Keratinocyte (primary cell): Measurements from ENCODE around the gene PPP2CA.

Experiments
- EZH2 ChIP-seq: IDR thresholded peaks from one replicate; pipeline ENCODE4 v1.6.1; 2012; ENCODE audit warnings: inconsistent platforms, mild to moderate bottlenecking, low read length, moderate library complexity
- TF ChIP-seq, protein P1 (sequence below), 3 experiments: IDR thresholded peaks in 1 of 3; conservative IDR thresholded peaks in 1 of 3; optimal IDR thresholded peaks in 1 of 3; 2 replicates in 2 of 3; 3 replicates in 1 of 3; pipeline versions ENCODE3 to v1.5.1; 2011; ENCODE audit warnings: low read length in 3 of 3, mild to moderate bottlenecking in 3 of 3, moderate library complexity in 2 of 3, control low read depth in 1 of 3, inconsistent platforms in 1 of 3; ENCODE audit not compliant: insufficient read depth in 2 of 3; ENCODE audit errors: extremely low read depth in 1 of 3

DNA sequence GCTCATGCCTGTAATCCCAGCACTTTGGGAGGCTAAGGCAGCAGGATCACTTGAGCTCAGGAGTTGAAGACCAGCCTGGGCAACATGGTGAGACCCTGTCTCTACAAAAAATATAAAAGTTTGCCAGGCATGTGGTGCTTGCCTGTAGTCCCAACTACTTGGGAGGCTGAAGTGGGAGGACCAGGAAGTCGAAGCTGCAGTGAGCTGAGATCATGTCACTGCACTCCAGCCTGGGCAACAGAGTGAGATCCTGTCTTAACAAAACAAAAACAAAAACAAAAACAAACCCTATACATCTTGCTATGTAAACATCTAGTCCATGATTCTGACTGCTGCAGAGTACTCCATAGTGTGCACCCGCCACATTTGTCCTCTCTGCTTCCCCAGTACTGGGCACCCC is 19.8 kb upstream of the PPP2CA start:
- TF ChIP-seq, protein P1, sequence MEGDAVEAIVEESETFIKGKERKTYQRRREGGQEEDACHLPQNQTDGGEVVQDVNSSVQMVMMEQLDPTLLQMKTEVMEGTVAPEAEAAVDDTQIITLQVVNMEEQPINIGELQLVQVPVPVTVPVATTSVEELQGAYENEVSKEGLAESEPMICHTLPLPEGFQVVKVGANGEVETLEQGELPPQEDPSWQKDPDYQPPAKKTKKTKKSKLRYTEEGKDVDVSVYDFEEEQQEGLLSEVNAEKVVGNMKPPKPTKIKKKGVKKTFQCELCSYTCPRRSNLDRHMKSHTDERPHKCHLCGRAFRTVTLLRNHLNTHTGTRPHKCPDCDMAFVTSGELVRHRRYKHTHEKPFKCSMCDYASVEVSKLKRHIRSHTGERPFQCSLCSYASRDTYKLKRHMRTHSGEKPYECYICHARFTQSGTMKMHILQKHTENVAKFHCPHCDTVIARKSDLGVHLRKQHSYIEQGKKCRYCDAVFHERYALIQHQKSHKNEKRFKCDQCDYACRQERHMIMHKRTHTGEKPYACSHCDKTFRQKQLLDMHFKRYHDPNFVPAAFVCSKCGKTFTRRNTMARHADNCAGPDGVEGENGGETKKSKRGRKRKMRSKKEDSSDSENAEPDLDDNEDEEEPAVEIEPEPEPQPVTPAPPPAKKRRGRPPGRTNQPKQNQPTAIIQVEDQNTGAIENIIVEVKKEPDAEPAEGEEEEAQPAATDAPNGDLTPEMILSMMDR (optimal IDR thresholded peaks at IDR 0.05 in 1 of 3, IDR thresholded peaks at IDR 0.05 in 1 of 3, conservative IDR thresholded peaks at IDR 0.05 in 1 of 3; ENCODE audit: extremely low read depth in 1 of 3, insufficient read depth in 2 of 3, low read length in 3 of 3): no peak
- TF ChIP-seq EZH2: no peak
